Measurements from ENCODE around the gene FYN. TPM values are rescaled to one million over a fixed set of nuclear protein-coding genes. Genes with fewer than 3 reads are reported as not detected.
"Not testable (repeated sequence)": the region's sequence is repeated elsewhere in the genome, so short reads cannot be mapped to it uniquely, and the experiment has no call there.

The FYN gene
- total RNA-seq, 2 donors from 2014 or later, result 55.5 to 72.5 TPM

DNA sequence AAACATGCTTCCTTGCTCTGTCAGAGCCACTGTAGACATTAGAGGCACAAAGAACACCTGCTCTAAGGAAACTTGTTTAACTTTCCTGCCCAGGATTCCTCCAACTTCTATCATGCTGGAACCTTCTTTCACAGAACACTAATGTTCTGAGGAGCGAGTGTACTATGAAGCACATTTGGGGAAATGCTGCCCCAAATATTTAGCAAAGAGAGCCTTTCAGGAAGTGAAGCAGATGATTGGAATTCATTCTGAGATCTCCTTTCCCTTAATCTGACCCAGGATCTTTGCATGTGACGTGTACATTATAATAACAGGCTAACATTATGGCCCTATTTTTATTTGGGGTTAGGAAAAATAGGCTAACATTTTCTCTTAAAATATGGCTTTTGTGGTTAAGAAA is 21.0 kb upstream of the FYN start:
- TF ChIP-seq, protein P1, sequence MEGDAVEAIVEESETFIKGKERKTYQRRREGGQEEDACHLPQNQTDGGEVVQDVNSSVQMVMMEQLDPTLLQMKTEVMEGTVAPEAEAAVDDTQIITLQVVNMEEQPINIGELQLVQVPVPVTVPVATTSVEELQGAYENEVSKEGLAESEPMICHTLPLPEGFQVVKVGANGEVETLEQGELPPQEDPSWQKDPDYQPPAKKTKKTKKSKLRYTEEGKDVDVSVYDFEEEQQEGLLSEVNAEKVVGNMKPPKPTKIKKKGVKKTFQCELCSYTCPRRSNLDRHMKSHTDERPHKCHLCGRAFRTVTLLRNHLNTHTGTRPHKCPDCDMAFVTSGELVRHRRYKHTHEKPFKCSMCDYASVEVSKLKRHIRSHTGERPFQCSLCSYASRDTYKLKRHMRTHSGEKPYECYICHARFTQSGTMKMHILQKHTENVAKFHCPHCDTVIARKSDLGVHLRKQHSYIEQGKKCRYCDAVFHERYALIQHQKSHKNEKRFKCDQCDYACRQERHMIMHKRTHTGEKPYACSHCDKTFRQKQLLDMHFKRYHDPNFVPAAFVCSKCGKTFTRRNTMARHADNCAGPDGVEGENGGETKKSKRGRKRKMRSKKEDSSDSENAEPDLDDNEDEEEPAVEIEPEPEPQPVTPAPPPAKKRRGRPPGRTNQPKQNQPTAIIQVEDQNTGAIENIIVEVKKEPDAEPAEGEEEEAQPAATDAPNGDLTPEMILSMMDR (IDR thresholded peaks at IDR 0.05), result no peak
- Histone ChIP-seq H3K4me3 (no peak overlapping the region), H3K27me3 (replicated peaks; ENCODE audit: insufficient read depth) (no peaks in the 10 kb centered on the region), H3K4me1 (ENCODE audit: control insufficient read depth in 1 of 2, low read depth in 2 of 2) (peaks cover 0 to 2% of the 10 kb centered on the region in 2 donors), H3K9me3 (no peaks in the 10 kb centered on the region), H3K36me3 (no peaks in the 10 kb centered on the region), H3K27ac (no peak overlapping the region)
- ATAC-seq (ENCODE audit: insufficient number of reproducible peaks, low FRiP score, low read depth) (no peak), DNase-seq (ENCODE audit: low spot score) (no peak)

DNA sequence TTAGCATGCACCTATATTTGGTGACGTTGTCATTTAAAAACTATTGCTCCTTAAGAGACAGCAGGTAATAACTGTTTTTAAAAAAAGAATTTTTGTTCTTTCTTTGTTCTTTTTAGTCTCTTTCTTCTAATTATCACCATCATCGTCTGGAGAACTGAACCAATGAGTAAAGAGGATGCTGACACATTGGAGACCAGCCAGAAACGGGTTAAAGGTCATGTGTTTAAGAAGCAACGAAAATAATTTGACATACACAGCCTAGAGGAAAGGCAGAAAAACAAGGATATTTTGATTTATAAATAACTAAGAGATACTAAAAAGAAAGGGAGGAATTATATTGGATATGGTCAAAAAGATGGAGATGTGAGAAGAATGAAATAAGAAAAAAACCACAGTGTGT is 19.2 kb upstream of the FYN start:
- H3K4me1 ChIP-seq (ENCODE audit: control insufficient read depth in 1 of 2, low read depth in 2 of 2), result peaks cover 0 to 3% of the 10 kb centered on the region in 2 donors
- H3K36me3 ChIP-seq, result no peaks in the 10 kb centered on the region
- ATAC-seq (ENCODE audit: insufficient number of reproducible peaks, low FRiP score, low read depth) (no peak), DNase-seq (ENCODE audit: low spot score) (no peak)
- no peaks in the 10 kb centered on the region for H3K9me3 ChIP-seq
- TF ChIP-seq, protein P1 (IDR thresholded peaks at IDR 0.05), result no peak
- no peak overlapping the region for H3K27ac ChIP-seq
- no peaks in the 10 kb centered on the region for H3K27me3 ChIP-seq (replicated peaks; ENCODE audit: insufficient read depth)
- H3K4me3 ChIP-seq, result no peak overlapping the region

DNA sequence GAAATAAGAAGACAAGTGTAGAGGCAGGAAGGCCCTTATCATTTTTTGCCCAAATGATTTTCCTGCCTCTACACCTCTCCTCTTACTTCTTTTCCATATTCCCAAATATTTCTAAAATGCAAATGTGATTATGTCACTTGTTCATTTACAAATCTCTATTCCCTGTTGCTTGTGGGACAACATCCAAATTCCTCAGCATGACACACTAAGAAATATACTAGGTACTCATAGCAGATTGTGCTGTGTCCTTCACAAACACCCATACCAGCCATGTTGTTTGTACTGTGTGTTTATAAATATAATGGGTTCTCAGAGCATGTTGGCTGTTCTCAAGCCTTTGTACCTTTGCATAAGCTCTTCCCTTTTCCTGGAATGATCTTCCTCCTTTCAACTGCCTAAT is 17.7 kb upstream of the FYN start:
- DNase-seq (ENCODE audit: low spot score) (no peak), ATAC-seq (ENCODE audit: insufficient number of reproducible peaks, low FRiP score, low read depth) (no peak)
- Histone ChIP-seq H3K27ac (no peak overlapping the region), H3K27me3 (replicated peaks; ENCODE audit: insufficient read depth) (no peaks in the 10 kb centered on the region), H3K4me1 (ENCODE audit: control insufficient read depth in 1 of 2, low read depth in 2 of 2) (peaks cover 0 to 3% of the 10 kb centered on the region in 2 donors), H3K9me3 (no peaks in the 10 kb centered on the region), H3K36me3 (no peaks in the 10 kb centered on the region), H3K4me3 (no peak overlapping the region)
- TF ChIP-seq, protein P1 (IDR thresholded peaks at IDR 0.05), result no peak

DNA sequence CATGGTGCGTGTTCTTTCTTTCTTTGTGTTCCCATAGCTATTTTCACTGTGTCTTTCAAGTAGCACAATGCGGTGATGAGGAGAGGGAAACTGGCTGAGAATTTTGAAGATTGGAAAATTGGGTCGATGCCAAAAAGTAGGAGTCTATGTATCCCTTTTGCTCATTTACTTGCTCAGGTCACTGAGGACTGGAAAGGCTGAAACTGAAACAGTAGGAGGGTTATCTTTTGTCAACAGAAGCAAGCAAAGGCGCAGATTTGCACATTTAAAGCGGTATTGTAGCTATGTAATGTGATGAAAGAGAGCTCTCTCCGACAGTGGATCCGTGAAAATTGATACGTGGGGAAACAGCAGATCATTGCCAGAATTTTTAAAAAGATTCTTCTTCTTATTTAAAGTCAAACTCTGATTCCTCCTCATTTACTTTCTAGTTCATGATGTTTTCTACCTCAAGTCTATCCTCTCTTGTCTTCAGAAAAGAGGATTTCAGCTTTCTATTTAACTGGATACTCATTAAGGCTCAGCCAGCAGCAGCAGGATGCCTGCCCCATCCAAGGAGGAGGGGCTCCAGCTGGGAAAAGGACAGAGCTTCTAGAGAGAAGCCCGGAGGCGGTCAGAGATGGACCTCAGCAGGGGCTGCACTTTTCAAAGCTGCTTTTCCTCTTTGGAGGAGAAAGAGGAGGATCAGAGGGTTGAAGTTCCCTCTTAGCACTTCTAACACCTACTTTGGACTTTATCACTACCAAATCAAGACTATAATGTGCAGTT is 15.9 kb upstream of the FYN start:
- no peak for DNase-seq (ENCODE audit: low spot score)
- peaks cover 0 to 3% of the 10 kb centered on the region in 2 donors for H3K4me1 ChIP-seq (ENCODE audit: control insufficient read depth in 1 of 2, low read depth in 2 of 2)
- no peak overlapping the region for H3K27ac ChIP-seq
- H3K9me3 ChIP-seq, result no peaks in the 10 kb centered on the region
- peak overlapping the region; percentile 9 for H3K4me3 ChIP-seq
- TF ChIP-seq, protein P1 (IDR thresholded peaks at IDR 0.05), result no peak
- ATAC-seq (ENCODE audit: insufficient number of reproducible peaks, low FRiP score, low read depth), result no peak
- H3K36me3 ChIP-seq, result no peaks in the 10 kb centered on the region
- H3K27me3 ChIP-seq (replicated peaks; ENCODE audit: insufficient read depth), result no peaks in the 10 kb centered on the region

DNA sequence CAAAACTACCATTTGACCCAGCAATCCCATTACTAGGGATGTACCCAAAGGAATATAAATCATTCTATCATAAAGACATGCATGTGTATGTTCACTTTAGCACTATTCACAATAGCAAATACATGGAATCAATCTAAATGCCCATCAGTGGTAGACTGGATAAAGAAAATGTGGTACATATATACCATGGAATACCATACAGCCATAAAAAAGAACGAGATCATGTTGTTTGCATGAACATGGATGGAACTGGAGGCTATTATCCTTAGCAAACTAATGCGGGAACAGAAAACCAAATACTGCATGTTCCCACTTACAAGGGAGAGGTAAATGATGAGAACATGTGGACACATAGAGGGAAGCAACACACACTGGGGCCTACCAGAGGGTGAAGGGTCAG is 13.5 kb upstream of the FYN start:
- not testable (repeated sequence) for H3K4me3 ChIP-seq; H3K36me3 ChIP-seq; H3K4me1 ChIP-seq (ENCODE audit: control insufficient read depth in 1 of 2, low read depth in 2 of 2); H3K9me3 ChIP-seq; H3K27ac ChIP-seq; H3K27me3 ChIP-seq (replicated peaks; ENCODE audit: insufficient read depth); DNase-seq (ENCODE audit: low spot score); ATAC-seq (ENCODE audit: insufficient number of reproducible peaks, low FRiP score, low read depth)

All from thoracic aorta (tissue), 2 donors.